GM19438 (cell line): ENCODE measurements around the gene P2RX6.
A peak's percentile ranks its signal among the peaks of the same experiment; 100 is the strongest.

Source experiments
- ATAC-seq: cut with Tn5 transposase; IDR thresholded peaks from one replicate; pipeline ENCODE4 v1.9.1; 2021; ENCODE audit warnings: low read depth; ENCODE audit not compliant: unreplicated experiment

Gene P2RX6

GRCh38 chr22:21010426-21011113, 4.4 kb upstream of the P2RX6 start:
- ATAC-seq = no peak

GRCh38 chr22:21012446-21013407, 2.2 kb upstream of the P2RX6 start:
- ATAC-seq = no peak

- ATAC-seq = no peak
Observed at GRCh38 chr22:21013657-21014201, 1.2 kb upstream of the P2RX6 start.

- peak; percentile 85 for ATAC-seq
Observed at GRCh38 chr22:21014202-21014725, 701 bp upstream of the P2RX6 start.

- no peak for ATAC-seq
Observed at GRCh38 chr22:21015466-21016006, 571 bp downstream of the P2RX6 start.

- ATAC-seq = no peak
Observed at GRCh38 chr22:21016644-21017420, 1.9 kb downstream of the P2RX6 start.

GRCh38 chr22:21018314-21018713, 3.3 kb downstream of the P2RX6 start:
- ATAC-seq = no peak

- ATAC-seq = no peak
Observed at GRCh38 chr22:21020802-21021429, 6.0 kb downstream of the P2RX6 start.

- ATAC-seq = no peak
Observed at GRCh38 chr22:21022507-21022906, 7.5 kb downstream of the P2RX6 start.

GRCh38 chr22:21022955-21023614, 8.1 kb downstream of the P2RX6 start:
- ATAC-seq = no peak

GRCh38 chr22:21025266-21025665, 10.3 kb downstream of the P2RX6 start:
- ATAC-seq = no peak

GRCh38 chr22:21025763-21026755, 11.1 kb downstream of the P2RX6 start:
- no peak for ATAC-seq

GRCh38 chr22:21026783-21027692, 12.1 kb downstream of the P2RX6 start:
- no peak for ATAC-seq

- ATAC-seq = no peak
Observed at GRCh38 chr22:21028277-21029251, 13.6 kb downstream of the P2RX6 start.

GRCh38 chr22:21029486-21030025, 14.6 kb downstream of the P2RX6 start:
- ATAC-seq = no peak

GRCh38 chr22:21030032-21030431, 15.1 kb downstream of the P2RX6 start:
- no peak for ATAC-seq
